Measurements from ENCODE around the gene MYH4.

MYH4 gene

GRCh38 chr17:10457952-10458351 lies 11.4 kb downstream of the MYH4 start:
- Mint-ChIP-seq H3K36me3 (ENCODE audit: low read depth) (no peaks in the 10 kb centered on the region), H3K4me3 (no peak overlapping the region), H3K27ac (no peak overlapping the region), H3K4me1 (ENCODE audit: low read depth) (no peaks in the 10 kb centered on the region), H3K9me3 (no peaks in the 10 kb centered on the region), H3K27me3 (ENCODE audit: low read depth) (no peaks in the 10 kb centered on the region)

GRCh38 chr17:10447026-10447931 lies 22.1 kb downstream of the MYH4 start:
- H3K27ac Mint-ChIP-seq, result no peak overlapping the region
- no peaks in the 10 kb centered on the region for H3K36me3 Mint-ChIP-seq (ENCODE audit: low read depth)
- H3K4me3 Mint-ChIP-seq, result no peak overlapping the region
- H3K4me1 Mint-ChIP-seq (ENCODE audit: low read depth), result no peaks in the 10 kb centered on the region
- no peaks in the 10 kb centered on the region for H3K9me3 Mint-ChIP-seq
- H3K27me3 Mint-ChIP-seq (ENCODE audit: low read depth), result no peaks in the 10 kb centered on the region

- H3K4me3 Mint-ChIP-seq, result no peak overlapping the region
- no peak overlapping the region for H3K27ac Mint-ChIP-seq
- no peaks in the 10 kb centered on the region for H3K4me1 Mint-ChIP-seq (ENCODE audit: low read depth)
- no peaks in the 10 kb centered on the region for H3K9me3 Mint-ChIP-seq
- H3K27me3 Mint-ChIP-seq (ENCODE audit: low read depth), result no peaks in the 10 kb centered on the region
- H3K36me3 Mint-ChIP-seq (ENCODE audit: low read depth), result no peaks in the 10 kb centered on the region
Measured at GRCh38 chr17:10439816-10440215, 29.5 kb downstream of the MYH4 start.

GRCh38 chr17:10435096-10435495 lies 34.3 kb downstream of the MYH4 start:
- H3K4me3 Mint-ChIP-seq, result no peak overlapping the region
- H3K9me3 Mint-ChIP-seq, result no peaks in the 10 kb centered on the region
- no peaks in the 10 kb centered on the region for H3K27me3 Mint-ChIP-seq (ENCODE audit: low read depth)
- no peaks in the 10 kb centered on the region for H3K4me1 Mint-ChIP-seq (ENCODE audit: low read depth)
- H3K27ac Mint-ChIP-seq, result no peak overlapping the region
- H3K36me3 Mint-ChIP-seq (ENCODE audit: low read depth), result no peaks in the 10 kb centered on the region

GRCh38 chr17:10429421-10430045 lies 39.8 kb downstream of the MYH4 start:
- H3K36me3 Mint-ChIP-seq (ENCODE audit: low read depth), result no peaks in the 10 kb centered on the region

GRCh38 chr17:10428781-10429180 lies 40.6 kb downstream of the MYH4 start:
- no peak overlapping the region for H3K4me3 Mint-ChIP-seq
- H3K4me1 Mint-ChIP-seq (ENCODE audit: low read depth), result no peaks in the 10 kb centered on the region
- no peaks in the 10 kb centered on the region for H3K27me3 Mint-ChIP-seq (ENCODE audit: low read depth)
- no peak overlapping the region for H3K27ac Mint-ChIP-seq
- no peaks in the 10 kb centered on the region for H3K36me3 Mint-ChIP-seq (ENCODE audit: low read depth)
- H3K9me3 Mint-ChIP-seq, result no peaks in the 10 kb centered on the region

More at GRCh38 chr17:10429421-10430045, 39.8 kb downstream of the MYH4 start:
- H3K4me1 Mint-ChIP-seq (ENCODE audit: low read depth), result no peaks in the 10 kb centered on the region
- no peak overlapping the region for H3K4me3 Mint-ChIP-seq
- H3K27me3 Mint-ChIP-seq (ENCODE audit: low read depth), result no peaks in the 10 kb centered on the region
- no peak overlapping the region for H3K27ac Mint-ChIP-seq
- H3K9me3 Mint-ChIP-seq, result no peaks in the 10 kb centered on the region

GRCh38 chr17:10421900-10422542 lies 47.3 kb downstream of the MYH4 start, which contains the start of gene MYH8:
MYH8 (minus strand) TSS chr17:10421950; CDS start chr17:10420227, 1,723 bp downstream.
- Mint-ChIP-seq H3K27me3 (ENCODE audit: low read depth) (no peaks in the 10 kb centered on the region), H3K27ac (no peak within 1 kb of the TSS), H3K9me3 (no peaks in the 10 kb centered on the region), H3K36me3 (ENCODE audit: low read depth) (no peaks in the 10 kb centered on the region), H3K4me1 (ENCODE audit: low read depth) (no peaks in the 10 kb centered on the region), H3K4me3 (no peak within 1 kb of the TSS)

- Mint-ChIP-seq H3K4me3 (no peak overlapping the region), H3K27me3 (ENCODE audit: low read depth) (no peaks in the 10 kb centered on the region), H3K4me1 (ENCODE audit: low read depth) (no peaks in the 10 kb centered on the region), H3K27ac (no peak overlapping the region), H3K9me3 (no peaks in the 10 kb centered on the region), H3K36me3 (ENCODE audit: low read depth) (no peaks in the 10 kb centered on the region)
Measured at GRCh38 chr17:10421211-10421610, 48.1 kb downstream of the MYH4 start.

GRCh38 chr17:10420811-10421210 lies 48.5 kb downstream of the MYH4 start:
- Mint-ChIP-seq H3K27me3 (ENCODE audit: low read depth) (no peaks in the 10 kb centered on the region), H3K36me3 (ENCODE audit: low read depth) (no peaks in the 10 kb centered on the region), H3K4me1 (ENCODE audit: low read depth) (no peaks in the 10 kb centered on the region), H3K4me3 (no peak overlapping the region), H3K27ac (no peak overlapping the region), H3K9me3 (no peaks in the 10 kb centered on the region)

GRCh38 chr17:10417431-10417830 lies 51.9 kb downstream of the MYH4 start:
- Mint-ChIP-seq H3K27me3 (ENCODE audit: low read depth) (no peaks in the 10 kb centered on the region), H3K4me1 (ENCODE audit: low read depth) (no peaks in the 10 kb centered on the region), H3K4me3 (no peak overlapping the region), H3K36me3 (ENCODE audit: low read depth) (no peaks in the 10 kb centered on the region), H3K9me3 (no peaks in the 10 kb centered on the region), H3K27ac (no peak overlapping the region)

- H3K4me1 Mint-ChIP-seq (ENCODE audit: low read depth), result no peaks in the 10 kb centered on the region
- no peaks in the 10 kb centered on the region for H3K27me3 Mint-ChIP-seq (ENCODE audit: low read depth)
- no peak overlapping the region for H3K4me3 Mint-ChIP-seq
- H3K27ac Mint-ChIP-seq, result no peak overlapping the region
- H3K36me3 Mint-ChIP-seq (ENCODE audit: low read depth), result no peaks in the 10 kb centered on the region
- no peaks in the 10 kb centered on the region for H3K9me3 Mint-ChIP-seq
Measured at GRCh38 chr17:10415161-10415560, 54.2 kb downstream of the MYH4 start.

GRCh38 chr17:10403589-10403988 lies 65.8 kb downstream of the MYH4 start:
- H3K36me3 Mint-ChIP-seq (ENCODE audit: low read depth), result no peaks in the 10 kb centered on the region
- H3K4me3 Mint-ChIP-seq, result no peak overlapping the region
- H3K9me3 Mint-ChIP-seq, result no peaks in the 10 kb centered on the region
- no peaks in the 10 kb centered on the region for H3K4me1 Mint-ChIP-seq (ENCODE audit: low read depth)
- no peaks in the 10 kb centered on the region for H3K27me3 Mint-ChIP-seq (ENCODE audit: low read depth)
- H3K27ac Mint-ChIP-seq, result no peak overlapping the region

GRCh38 chr17:10398352-10398751 lies 71.0 kb downstream of the MYH4 start:
- H3K9me3 Mint-ChIP-seq, result no peaks in the 10 kb centered on the region
- H3K36me3 Mint-ChIP-seq (ENCODE audit: low read depth), result no peaks in the 10 kb centered on the region
- no peak overlapping the region for H3K27ac Mint-ChIP-seq
- no peaks in the 10 kb centered on the region for H3K27me3 Mint-ChIP-seq (ENCODE audit: low read depth)
- no peak overlapping the region for H3K4me3 Mint-ChIP-seq
- H3K4me1 Mint-ChIP-seq (ENCODE audit: low read depth), result no peaks in the 10 kb centered on the region

GRCh38 chr17:10396524-10397163 lies 72.7 kb downstream of the MYH4 start:
- no peak overlapping the region for H3K27ac Mint-ChIP-seq
- no peaks in the 10 kb centered on the region for H3K27me3 Mint-ChIP-seq (ENCODE audit: low read depth)
- no peaks in the 10 kb centered on the region for H3K4me1 Mint-ChIP-seq (ENCODE audit: low read depth)
- H3K9me3 Mint-ChIP-seq, result no peaks in the 10 kb centered on the region
- no peaks in the 10 kb centered on the region for H3K36me3 Mint-ChIP-seq (ENCODE audit: low read depth)
- H3K4me3 Mint-ChIP-seq, result no peak overlapping the region

Measured in T-helper 1 cell treated with Interleukin-12 subunit alpha and Interleukin-12 subunit beta and Interleukin-4 antibody, amounts not matched to agents 30 μg/mL and 1 μg/mL, for 36 hours (primary cell).